A549 (cell line): Measurements from ENCODE around the gene NOTCH3. TPM values are rescaled to one million over a fixed set of nuclear protein-coding genes. Genes with fewer than 3 reads are reported as not detected.

Source experiments
- ATAC-seq, 2 experiments: fragments of 200-7000 bp in 1 of 2; fragments of >200 bp in 1 of 2; cut with Nextera tagmentation in 1 of 2; cut with Tn5 transposase in 1 of 2; 3 replicates each; pipeline versions ENCODE4 v1.8.0 to v1.9.1; 2018 to 2020; ENCODE audit warnings: mild to moderate bottlenecking in 1 of 2, moderate library complexity in 1 of 2
- CTCF ChIA-PET: fragments of 300-600 bp; sonication (Branson Sonifier 250); formaldehyde crosslinking; extraction: SDS; loops from one replicate; lab custom pipeline; 2021; ENCODE audit warnings: antibody characterized with exemption, inconsistent platforms; lab: Yijun Ruan, JAX
- POLR2A ChIA-PET: fragments of 350-600 bp; formaldehyde crosslinking; extraction: SDS; loops from one replicate; lab custom pipeline; 2021; ENCODE audit warnings: antibody characterized with exemption, inconsistent platforms; lab: Yijun Ruan, JAX
- DNase-seq, 2 experiments: peaks; one replicate each; pipeline versions ENCODE4 v3.0.0 to v3.0.0-alpha.2; 2011 to 2016; ENCODE audit warnings: low read depth in 1 of 2, low spot score in 1 of 2
- FAIRE-seq: peaks from 2 replicates; lab custom pipeline; 2011; peaks lifted over from hg19 to GRCh38; lab: Jason Lieb, UNC
- H3K27ac ChIP-seq, 2 experiments: fragments of >200 bp; sonication (Bioruptor Twin); formaldehyde crosslinking; 3 replicates each; pipeline ENCODE4 v1.5.1; 2016 to 2017
- H3K4me1 ChIP-seq: fragments of >200 bp; sonication (Bioruptor Twin); formaldehyde crosslinking; 3 replicates; pipeline ENCODE4 v1.6.1; 2016
- H3K4me2 ChIP-seq: fragments of >200 bp; sonication (Bioruptor Twin); formaldehyde crosslinking; 3 replicates; pipeline ENCODE4 v1.6.1; 2016
- H3K4me3 ChIP-seq: fragments of >200 bp; sonication (Bioruptor Twin); formaldehyde crosslinking; 3 replicates; pipeline ENCODE4 v1.5.1; 2016
- H3K9me3 ChIP-seq: fragments of >200 bp; sonication (Bioruptor Twin); formaldehyde crosslinking; 3 replicates; pipeline ENCODE4 v1.6.1; 2016
- CEBPB ChIP-seq, 2 experiments: fragments of >200 bp in 1 of 2; sonication (Bioruptor Twin) in 1 of 2; formaldehyde crosslinking in 1 of 2; IDR thresholded peaks; 2 replicates each; pipeline ENCODE4 v1.6.1; 2012 to 2016
- EHF ChIP-seq: fragments of 250-450 bp; sonication (Bioruptor Pico); IDR thresholded peaks from 2 replicates; pipeline ENCODE4 v1.5.0; 2020; ENCODE audit warnings: mild to moderate bottlenecking
- EHMT2 ChIP-seq: fragments of 200-600 bp; sonication (generic); IDR thresholded peaks from 2 replicates; pipeline ENCODE4 v1.6.1; 2016; ENCODE audit warnings: antibody characterized with exemption, low read depth, mild to moderate bottlenecking, moderate library complexity
- EP300 ChIP-seq, 2 experiments: fragments of >200 bp; sonication (Bioruptor Twin); formaldehyde crosslinking; IDR thresholded peaks; 2 replicates in 1 of 2; 3 replicates in 1 of 2; pipeline ENCODE4 v1.6.1; 2016 to 2017
- HEYL ChIP-seq: fragments of 250-450 bp; sonication (Bioruptor Pico); IDR thresholded peaks from 2 replicates; pipeline ENCODE4 v1.8.0; 2021; ENCODE audit warnings: mild to moderate bottlenecking, moderate library complexity
- HOXA7 ChIP-seq: fragments of 250-450 bp; sonication (Bioruptor Pico); IDR thresholded peaks from 2 replicates; pipeline ENCODE4 v1.5.0; 2020; ENCODE audit warnings: mild to moderate bottlenecking, moderate library complexity
- KDM1A ChIP-seq: fragments of 200-600 bp; sonication (generic); IDR thresholded peaks from 2 replicates; pipeline ENCODE4 v1.6.1; 2016; ENCODE audit warnings: low read depth, mild to moderate bottlenecking
- NFE2L2 ChIP-seq: fragments of 150-350 bp; conservative IDR thresholded peaks from 2 replicates; pipeline ENCODE4 v1.6.1; 2014; ENCODE audit warnings: low read length
- NPAS2 ChIP-seq: fragments of 250-450 bp; sonication (Bioruptor Pico); IDR thresholded peaks from 2 replicates; pipeline ENCODE4 v1.8.0; 2022; ENCODE audit warnings: mild to moderate bottlenecking, moderate library complexity, borderline replicate concordance
- POLR2A ChIP-seq: IDR thresholded peaks from 2 replicates; pipeline ENCODE4 v1.6.1; 2012; ENCODE audit warnings: mild to moderate bottlenecking, low read length
- POLR2AphosphoS2 ChIP-seq: conservative IDR thresholded peaks from 2 replicates; pipeline ENCODE4 v1.6.1; 2012; ENCODE audit warnings: low read length, improper control_type of control experiment, inconsistent platforms
- RARB ChIP-seq: fragments of 250-450 bp; sonication (Bioruptor Pico); IDR thresholded peaks from 2 replicates; pipeline ENCODE4 v1.8.0; 2021; ENCODE audit warnings: mild to moderate bottlenecking, moderate library complexity
- SMC3 ChIP-seq: fragments of >200 bp; sonication (Bioruptor Twin); formaldehyde crosslinking; IDR thresholded peaks from 3 replicates; pipeline ENCODE4 v1.6.1; 2018; ENCODE audit warnings: inconsistent platforms
- SREBF2 ChIP-seq: fragments of 450-650 bp; IDR thresholded peaks from 2 replicates; pipeline ENCODE4 v1.6.1; 2014; ENCODE audit warnings: mild to moderate bottlenecking, moderate library complexity
- ZC3H11A ChIP-seq: fragments of 450-650 bp; IDR thresholded peaks from 2 replicates; pipeline ENCODE4 v1.6.1; 2014; ENCODE audit warnings: antibody characterized with exemption, mild to moderate bottlenecking
- ZFP36 ChIP-seq: fragments of 450-650 bp; IDR thresholded peaks from 2 replicates; pipeline ENCODE4 v1.6.1; 2014; ENCODE audit warnings: borderline replicate concordance; ENCODE audit not compliant: partially characterized antibody
- WGBS: methylation state at CpG from one replicate; pipeline ENCODE4 v1.1.6; 2017; ENCODE audit errors: missing lambda C conversion rate; 5-methylcytosine and 5-hydroxymethylcytosine counted together
- polyA plus RNA-seq, 4 experiments: library from polyadenylated mRNA; depleted of rRNA in 3 of 4; stranded (reverse); fragments of >200 nt; fragmentation: RNase III in 1 of 4; extraction: RNeasy Plus Mini Kit Qiagen cat#74134 plus additional on column Dnase treatment in 1 of 4; gene quantifications; 2 replicates in 3 of 4; 3 replicates in 1 of 4; pipeline ENCODE4 v1.2.3, GENCODE V29; 2011 to 2017
- TF ChIP-seq, protein P1 (sequence below): fragments of 200-600 bp; sonication (generic); IDR thresholded peaks from 2 replicates; pipeline ENCODE4 v1.6.1; 2016; ENCODE audit warnings: antibody characterized with exemption, mild to moderate bottlenecking, moderate library complexity
- TF ChIP-seq, protein P2 (sequence below): IDR thresholded peaks from 2 replicates; pipeline ENCODE4 v1.6.1; 2012
- TF ChIP-seq, protein P3 (sequence below): fragments of 250-450 bp; sonication (Bioruptor Pico); IDR thresholded peaks from 2 replicates; pipeline ENCODE4 v1.5.0; 2020; ENCODE audit warnings: low read depth, mild to moderate bottlenecking, moderate library complexity
- TF ChIP-seq, protein P4 (sequence below): fragments of 450-650 bp; IDR thresholded peaks from 2 replicates; pipeline ENCODE4 v1.6.1; 2014; ENCODE audit warnings: antibody characterized with exemption
- TF ChIP-seq, protein P5 (sequence below): IDR thresholded peaks from 2 replicates; pipeline ENCODE4 v1.6.1; 2012

NOTCH3 gene
- polyA plus RNA-seq, 2 of the 4 experiments (the other 2 are of a cell fraction): 9.5 to 14.7 TPM

DNA sequence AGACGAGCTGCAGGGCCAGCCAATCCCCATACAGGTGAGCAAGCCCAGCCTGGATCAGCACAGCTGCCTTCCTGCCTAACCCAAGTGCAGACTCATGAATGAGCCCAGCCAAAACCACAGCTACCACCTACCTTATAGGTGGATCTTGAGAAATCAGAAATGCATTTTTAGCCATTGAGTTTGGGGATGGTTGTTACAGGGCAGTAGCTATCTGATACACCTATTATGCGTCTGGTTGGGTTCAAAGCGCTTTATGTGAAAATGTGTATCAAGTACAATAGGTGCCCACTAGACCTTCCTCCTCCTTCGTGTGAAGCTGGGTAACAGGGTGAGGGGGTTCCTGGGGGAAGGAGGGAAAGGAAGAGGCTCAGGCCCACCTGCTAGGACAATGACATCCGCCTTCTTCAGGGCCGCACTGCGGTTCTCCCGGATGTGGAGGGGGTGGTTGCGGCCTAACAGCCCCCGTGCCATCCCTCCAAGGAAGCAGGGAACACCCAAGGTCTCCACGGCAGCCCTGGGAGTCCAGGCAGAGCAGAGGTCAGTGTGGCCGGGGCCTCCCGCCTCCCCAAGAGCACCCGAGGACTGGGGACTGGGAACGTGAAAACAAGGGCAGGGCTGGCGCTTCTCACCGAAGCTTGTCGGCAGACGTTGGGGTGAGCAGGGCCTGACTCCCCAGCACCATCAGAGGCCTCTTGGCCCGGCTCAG lies 81.9 kb downstream of the NOTCH3 start:
- Histone ChIP-seq H3K4me3 (no peak overlapping the region), H3K27ac (no peak overlapping the region), H3K9me3 (no peaks in the 10 kb centered on the region), H3K4me1 (no peaks in the 10 kb centered on the region), H3K4me2 (no peak overlapping the region)
- ATAC-seq (no peak), DNase-seq (no peak), FAIRE-seq (no peak)
- no peak for TF ChIP-seq EHMT2
- TF ChIP-seq EP300 (IDR thresholded peaks at IDR 0.05): no peak
- TF ChIP-seq, protein P1, sequence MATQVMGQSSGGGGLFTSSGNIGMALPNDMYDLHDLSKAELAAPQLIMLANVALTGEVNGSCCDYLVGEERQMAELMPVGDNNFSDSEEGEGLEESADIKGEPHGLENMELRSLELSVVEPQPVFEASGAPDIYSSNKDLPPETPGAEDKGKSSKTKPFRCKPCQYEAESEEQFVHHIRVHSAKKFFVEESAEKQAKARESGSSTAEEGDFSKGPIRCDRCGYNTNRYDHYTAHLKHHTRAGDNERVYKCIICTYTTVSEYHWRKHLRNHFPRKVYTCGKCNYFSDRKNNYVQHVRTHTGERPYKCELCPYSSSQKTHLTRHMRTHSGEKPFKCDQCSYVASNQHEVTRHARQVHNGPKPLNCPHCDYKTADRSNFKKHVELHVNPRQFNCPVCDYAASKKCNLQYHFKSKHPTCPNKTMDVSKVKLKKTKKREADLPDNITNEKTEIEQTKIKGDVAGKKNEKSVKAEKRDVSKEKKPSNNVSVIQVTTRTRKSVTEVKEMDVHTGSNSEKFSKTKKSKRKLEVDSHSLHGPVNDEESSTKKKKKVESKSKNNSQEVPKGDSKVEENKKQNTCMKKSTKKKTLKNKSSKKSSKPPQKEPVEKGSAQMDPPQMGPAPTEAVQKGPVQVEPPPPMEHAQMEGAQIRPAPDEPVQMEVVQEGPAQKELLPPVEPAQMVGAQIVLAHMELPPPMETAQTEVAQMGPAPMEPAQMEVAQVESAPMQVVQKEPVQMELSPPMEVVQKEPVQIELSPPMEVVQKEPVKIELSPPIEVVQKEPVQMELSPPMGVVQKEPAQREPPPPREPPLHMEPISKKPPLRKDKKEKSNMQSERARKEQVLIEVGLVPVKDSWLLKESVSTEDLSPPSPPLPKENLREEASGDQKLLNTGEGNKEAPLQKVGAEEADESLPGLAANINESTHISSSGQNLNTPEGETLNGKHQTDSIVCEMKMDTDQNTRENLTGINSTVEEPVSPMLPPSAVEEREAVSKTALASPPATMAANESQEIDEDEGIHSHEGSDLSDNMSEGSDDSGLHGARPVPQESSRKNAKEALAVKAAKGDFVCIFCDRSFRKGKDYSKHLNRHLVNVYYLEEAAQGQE: no peak
- no peak for TF ChIP-seq ZFP36
- TF ChIP-seq, protein P2, sequence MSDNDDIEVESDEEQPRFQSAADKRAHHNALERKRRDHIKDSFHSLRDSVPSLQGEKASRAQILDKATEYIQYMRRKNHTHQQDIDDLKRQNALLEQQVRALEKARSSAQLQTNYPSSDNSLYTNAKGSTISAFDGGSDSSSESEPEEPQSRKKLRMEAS: no peak
- 91% methylated on average over 11 of the region's 20 CpGs for WGBS
- ChIA-PET POLR2A (no interaction called here), CTCF (interaction anchor here (1.5 kb wide), 1 partner anchor 18 kb away, joined by 4 read pairs; no protein-coding TSS in a partner anchor)

DNA sequence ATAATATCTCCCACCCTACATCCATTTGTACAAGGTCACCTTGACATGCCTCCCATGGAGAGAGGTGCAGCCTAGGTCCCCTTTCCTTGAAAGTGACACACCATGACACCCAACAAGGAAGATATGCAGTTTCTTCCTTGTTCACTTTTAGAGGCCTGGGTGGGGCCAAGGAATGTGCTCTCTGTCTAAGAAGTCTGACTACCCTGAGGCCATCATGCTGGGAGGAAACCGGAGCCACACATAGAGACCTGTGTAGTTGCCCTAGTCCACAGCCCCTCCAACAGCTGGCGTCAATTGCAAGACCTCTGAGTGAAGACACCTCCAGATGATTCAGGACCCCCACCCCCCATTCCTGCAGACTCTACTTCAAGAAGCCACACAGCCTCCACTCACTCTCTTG lies 82.5 kb downstream of the NOTCH3 start:
- TF ChIP-seq POLR2AphosphoS2 (no peak), KDM1A (no peak), EHMT2 (no peak), CEBPB (IDR thresholded peaks at IDR 0.05) (no peak), SREBF2 (no peak), ZC3H11A (no peak), HEYL (CRISPR knock-in tag) (no peak), NFE2L2 (no peak)
- TF ChIP-seq, protein P3, sequence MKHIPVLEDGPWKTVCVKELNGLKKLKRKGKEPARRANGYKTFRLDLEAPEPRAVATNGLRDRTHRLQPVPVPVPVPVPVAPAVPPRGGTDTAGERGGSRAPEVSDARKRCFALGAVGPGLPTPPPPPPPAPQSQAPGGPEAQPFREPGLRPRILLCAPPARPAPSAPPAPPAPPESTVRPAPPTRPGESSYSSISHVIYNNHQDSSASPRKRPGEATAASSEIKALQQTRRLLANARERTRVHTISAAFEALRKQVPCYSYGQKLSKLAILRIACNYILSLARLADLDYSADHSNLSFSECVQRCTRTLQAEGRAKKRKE (CRISPR knock-in tag): no peak
- TF ChIP-seq, protein P4, sequence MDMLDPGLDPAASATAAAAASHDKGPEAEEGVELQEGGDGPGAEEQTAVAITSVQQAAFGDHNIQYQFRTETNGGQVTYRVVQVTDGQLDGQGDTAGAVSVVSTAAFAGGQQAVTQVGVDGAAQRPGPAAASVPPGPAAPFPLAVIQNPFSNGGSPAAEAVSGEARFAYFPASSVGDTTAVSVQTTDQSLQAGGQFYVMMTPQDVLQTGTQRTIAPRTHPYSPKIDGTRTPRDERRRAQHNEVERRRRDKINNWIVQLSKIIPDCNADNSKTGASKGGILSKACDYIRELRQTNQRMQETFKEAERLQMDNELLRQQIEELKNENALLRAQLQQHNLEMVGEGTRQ: no peak
- TF ChIP-seq, protein P5, sequence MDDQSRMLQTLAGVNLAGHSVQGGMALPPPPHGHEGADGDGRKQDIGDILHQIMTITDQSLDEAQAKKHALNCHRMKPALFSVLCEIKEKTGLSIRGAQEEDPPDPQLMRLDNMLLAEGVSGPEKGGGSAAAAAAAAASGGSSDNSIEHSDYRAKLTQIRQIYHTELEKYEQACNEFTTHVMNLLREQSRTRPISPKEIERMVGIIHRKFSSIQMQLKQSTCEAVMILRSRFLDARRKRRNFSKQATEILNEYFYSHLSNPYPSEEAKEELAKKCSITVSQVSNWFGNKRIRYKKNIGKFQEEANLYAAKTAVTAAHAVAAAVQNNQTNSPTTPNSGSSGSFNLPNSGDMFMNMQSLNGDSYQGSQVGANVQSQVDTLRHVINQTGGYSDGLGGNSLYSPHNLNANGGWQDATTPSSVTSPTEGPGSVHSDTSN: no peak
- POLR2A ChIA-PET: no interaction called here
- no peak for FAIRE-seq
- H3K4me1 ChIP-seq: no peaks in the 10 kb centered on the region
- no peak overlapping the region for H3K4me3 ChIP-seq
- DNase-seq: no peak
- no peaks in the 10 kb centered on the region for H3K9me3 ChIP-seq
- ATAC-seq: no peak
- WGBS: 100% methylated on average over 1 of the region's 2 CpGs
- H3K4me2 ChIP-seq: no peak overlapping the region
- CTCF ChIA-PET: interaction anchor here (1.5 kb wide), 1 partner anchor 17 kb away, joined by 4 read pairs; no protein-coding TSS in a partner anchor
- no peak overlapping the region for H3K27ac ChIP-seq

DNA sequence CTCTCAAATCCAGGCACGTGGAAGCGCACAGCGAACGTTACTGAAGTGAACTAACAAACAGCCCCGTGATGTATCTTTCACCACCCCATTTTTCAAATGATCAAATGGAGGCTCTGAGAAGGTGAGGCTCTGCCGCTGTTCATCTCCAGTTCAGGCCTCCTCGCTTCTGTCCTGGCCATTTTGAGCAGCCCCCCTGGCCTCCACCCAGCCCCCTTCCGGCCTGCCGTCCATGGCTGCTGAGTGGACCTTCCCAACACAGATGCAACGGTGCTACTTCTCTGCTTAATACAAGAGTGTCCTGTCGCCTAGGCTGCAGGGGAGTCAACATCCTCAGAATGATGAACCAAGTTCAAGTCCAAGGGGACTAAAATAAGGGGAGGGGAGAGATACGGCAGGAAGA lies 83.9 kb downstream of the NOTCH3 start:
- Histone ChIP-seq H3K4me3 (no peak overlapping the region), H3K9me3 (no peaks in the 10 kb centered on the region), H3K4me2 (no peak overlapping the region), H3K4me1 (no peaks in the 10 kb centered on the region), H3K27ac (no peak overlapping the region)
- ChIA-PET CTCF (no interaction called here), POLR2A (no interaction called here)
- ATAC-seq (no peak), DNase-seq (no peak), FAIRE-seq (no peak)
- WGBS: 98% methylated on average over 10 of the region's 12 CpGs
- no peak for TF ChIP-seq RARB (CRISPR knock-in tag)
- TF ChIP-seq SREBF2: no peak
- TF ChIP-seq EHF: no peak
- TF ChIP-seq POLR2A: no peak
- no peak for TF ChIP-seq SMC3
- no peak for TF ChIP-seq HOXA7 (CRISPR knock-in tag)
- TF ChIP-seq, protein P4: no peak
- TF ChIP-seq NPAS2 (CRISPR knock-in tag): no peak
